GM18907 (cell line): ENCODE results near the gene MRPL40.
"Not testable (repeated sequence)": the region's sequence is repeated elsewhere in the genome, so short reads cannot be mapped to it uniquely, and the experiment has no call there.

Source experiments
- ATAC-seq: cut with Tn5 transposase; IDR thresholded peaks from one replicate; pipeline ENCODE4 v1.9.1; 2021; ENCODE audit warnings: mild to moderate bottlenecking, moderate library complexity; ENCODE audit not compliant: unreplicated experiment

The MRPL40 gene

DNA sequence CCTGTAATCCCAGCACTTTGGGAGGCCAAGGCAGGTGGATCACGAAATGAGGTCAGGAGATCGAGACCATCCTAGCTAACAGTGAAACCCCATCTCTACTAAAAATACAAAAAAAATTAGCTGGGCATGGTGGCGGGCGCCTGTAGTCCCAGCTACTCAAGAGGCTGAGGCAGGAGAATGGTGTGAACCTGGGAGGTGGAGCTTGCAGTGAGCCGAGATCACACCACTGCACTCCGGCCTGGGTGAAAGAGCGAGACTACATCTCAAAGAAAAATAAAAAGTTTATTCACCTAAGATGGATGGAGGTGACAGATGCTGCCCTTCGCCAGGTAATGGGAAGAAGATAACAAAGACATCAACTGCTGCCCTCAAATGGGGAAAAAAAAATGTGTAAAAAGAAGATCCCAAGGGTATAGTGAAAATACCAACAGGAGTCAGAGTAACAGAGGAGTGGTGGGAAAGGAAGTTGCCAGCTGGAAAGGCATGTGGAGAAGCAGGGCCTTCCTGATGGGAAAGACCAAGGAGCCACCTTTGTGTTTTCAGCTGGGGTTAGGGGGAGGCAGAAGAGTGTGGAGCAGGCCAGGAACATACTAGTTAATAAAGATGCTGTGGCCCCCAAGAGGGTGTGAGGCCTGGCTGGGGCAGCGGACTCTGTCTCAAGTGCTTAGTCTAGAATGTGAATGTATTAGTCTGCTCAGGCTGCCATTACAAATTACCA is 4.3 kb downstream of the MRPL40 start:
- not testable (repeated sequence) for ATAC-seq

- no peak for ATAC-seq
Measured at GRCh38 chr22:19438298-19438697, 6.0 kb downstream of the MRPL40 start.

DNA sequence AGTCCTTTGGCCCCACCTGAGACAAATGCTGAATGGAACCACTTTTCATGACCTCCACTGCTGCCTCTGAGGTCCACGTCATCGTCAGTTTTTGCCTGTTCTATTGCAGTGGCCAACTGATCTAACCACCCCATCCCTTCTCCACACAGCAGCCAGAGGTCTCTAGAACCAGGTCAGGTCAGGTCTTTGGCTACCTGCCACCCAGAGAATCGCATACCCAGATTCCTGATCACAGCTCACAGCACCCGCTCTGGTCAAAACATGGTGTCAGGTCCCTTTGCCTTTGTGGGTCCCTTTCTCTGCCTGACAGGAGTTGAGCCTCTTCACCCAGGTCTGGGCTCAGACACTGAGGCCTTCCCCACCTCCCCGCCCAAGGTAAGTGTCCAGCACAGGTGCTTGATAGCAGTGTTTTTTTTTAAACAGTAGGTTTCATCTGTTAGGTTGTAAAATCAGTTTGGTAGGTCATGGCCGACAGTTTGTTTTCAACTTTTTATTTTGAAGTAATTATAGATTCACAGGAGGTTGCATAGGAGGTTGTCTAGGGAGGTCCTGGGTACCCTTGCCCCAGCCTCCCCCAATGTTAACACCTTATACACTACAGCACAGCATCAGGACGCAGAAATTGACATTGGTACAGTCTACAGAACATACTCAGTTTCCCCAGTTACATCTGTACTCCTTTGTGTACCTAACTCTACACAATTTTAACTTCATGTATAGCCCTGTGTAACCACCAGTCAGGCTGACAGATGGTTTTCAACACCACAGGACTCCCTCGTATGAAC is 8.3 kb downstream of the MRPL40 start:
- ATAC-seq, result no peak

- no peak for ATAC-seq
Measured at GRCh38 chr22:19442166-19442565, 9.8 kb downstream of the MRPL40 start.

DNA sequence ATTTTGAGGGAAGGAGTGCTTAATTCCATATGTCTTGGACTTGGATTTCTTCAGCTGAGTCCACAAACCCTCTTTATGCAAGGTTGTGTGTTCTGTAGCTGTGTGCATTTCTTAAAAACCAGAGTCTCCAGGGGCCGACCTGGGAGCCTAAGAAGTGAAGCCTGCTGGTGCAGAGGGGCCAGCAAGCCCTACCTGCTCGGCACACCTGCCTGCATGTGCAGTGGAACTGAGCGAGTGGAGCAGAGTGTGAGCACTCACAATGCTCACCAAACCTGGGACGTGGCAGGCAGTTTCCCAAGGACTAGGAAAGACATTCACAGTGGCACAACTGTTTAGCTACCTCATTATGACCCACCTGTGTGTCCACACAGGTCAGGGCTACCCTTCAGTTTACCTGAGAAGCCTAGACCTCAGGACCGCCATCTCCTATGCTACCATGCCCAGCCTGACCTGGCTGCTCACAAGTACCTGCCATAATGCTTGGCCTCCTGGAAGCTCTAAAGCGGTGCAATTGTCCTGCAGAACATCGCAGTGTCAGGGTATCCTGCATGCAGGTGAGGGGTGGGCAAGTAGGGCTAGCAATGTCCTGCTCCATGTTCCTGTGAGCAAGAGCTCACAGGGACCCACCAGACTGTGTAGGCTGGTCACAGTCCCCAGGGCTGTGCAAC is 11.3 kb downstream of the MRPL40 start:
- no peak for ATAC-seq

GRCh38 chr22:19445279-19445982 is 13.1 kb downstream of the MRPL40 start:
- not testable (repeated sequence) for ATAC-seq

GRCh38 chr22:19446603-19447329 is 14.4 kb downstream of the MRPL40 start:
- no peak for ATAC-seq

DNA sequence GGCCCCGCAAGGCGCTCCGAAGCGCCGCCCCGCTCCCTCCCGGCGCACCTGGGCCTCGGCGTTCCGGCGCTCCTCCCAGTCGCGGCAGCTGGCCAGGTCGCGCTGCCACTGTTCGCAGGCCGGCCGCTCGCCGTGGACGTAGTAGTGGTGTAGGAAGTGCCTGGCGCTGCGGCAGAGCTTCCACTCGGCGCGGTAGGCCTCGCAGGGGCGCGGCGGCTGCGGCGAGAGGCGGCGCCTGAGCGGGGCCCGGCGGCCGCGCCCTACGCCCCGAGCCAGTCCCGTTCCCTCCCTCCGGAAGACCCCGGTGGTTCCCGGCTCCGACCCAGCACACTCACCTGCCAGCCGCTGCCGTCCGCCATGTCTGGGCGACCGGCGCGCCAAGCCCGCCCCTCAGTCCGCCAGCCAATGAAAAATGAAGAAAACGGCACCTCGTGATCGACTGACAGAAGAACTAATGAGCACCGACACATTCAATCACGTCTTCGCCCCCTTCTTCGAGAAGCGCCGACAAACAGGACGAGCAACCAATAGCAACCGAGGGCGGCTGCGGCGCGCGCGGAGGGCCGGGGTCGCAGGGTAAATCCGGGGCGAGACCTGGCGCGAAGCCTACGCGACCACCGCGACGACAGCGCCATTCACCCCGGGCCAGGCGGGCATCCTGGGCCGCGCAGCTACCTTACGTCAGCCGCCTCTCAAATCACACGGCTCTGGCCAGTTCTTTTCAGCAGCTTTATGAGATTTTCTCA is 15.2 kb downstream of the MRPL40 start, which contains the start of gene C22orf39:
Gene C22orf39 (minus strand): TSS at position 382 of the 746 bp plus-strand sequence. CDS start 23 bp downstream, at position 359.
- peak; percentile 80 for ATAC-seq

GRCh38 chr22:19448076-19448607 is 15.8 kb downstream of the MRPL40 start:
- peak; percentile 39 for ATAC-seq

- ATAC-seq, result no peak
Measured at GRCh38 chr22:19448739-19449421, 16.5 kb downstream of the MRPL40 start.

- ATAC-seq, result no peak
Measured at GRCh38 chr22:19449422-19449767, 17.1 kb downstream of the MRPL40 start.

DNA sequence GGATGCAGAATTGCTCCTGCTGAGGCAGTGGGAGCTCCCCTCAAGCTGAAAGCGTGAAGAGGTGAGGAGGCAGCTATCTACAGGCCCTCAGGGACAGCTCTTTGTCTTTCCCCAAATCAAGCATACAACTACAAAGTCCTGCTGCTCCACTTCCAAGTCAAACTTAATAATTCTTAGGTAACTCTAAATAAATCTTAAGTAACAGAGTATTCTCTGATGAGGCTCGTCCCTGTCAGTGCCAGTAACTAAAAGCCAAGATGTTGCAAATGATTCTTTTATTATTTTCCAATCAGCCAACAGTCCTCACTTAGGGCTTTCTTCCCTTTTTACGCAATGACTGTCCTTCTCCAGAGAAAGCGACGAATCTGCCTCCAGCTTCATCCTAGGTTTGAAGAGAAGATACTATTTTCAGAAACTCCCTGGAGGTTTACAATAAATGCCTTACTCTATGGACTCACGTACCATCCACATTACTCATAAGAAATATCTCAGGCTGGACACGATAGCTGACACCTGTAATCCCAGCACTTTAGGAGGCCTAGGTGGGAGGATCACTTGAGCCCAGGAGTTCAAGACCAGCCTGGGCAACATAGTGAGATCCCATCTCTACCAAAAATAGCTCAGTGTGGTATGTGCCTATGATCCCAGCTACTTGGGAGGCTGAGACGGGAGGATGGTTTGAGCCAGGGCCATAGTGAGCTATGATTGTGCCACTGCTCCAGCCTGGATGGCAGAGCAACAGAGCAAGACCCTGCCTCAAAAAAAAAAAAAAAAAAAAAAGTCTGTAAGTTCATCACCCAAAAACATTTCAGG is 18.2 kb downstream of the MRPL40 start:
- ATAC-seq, result no peak

GRCh38 chr22:19451570-19451969 is 19.2 kb downstream of the MRPL40 start:
- ATAC-seq, result no peak

DNA sequence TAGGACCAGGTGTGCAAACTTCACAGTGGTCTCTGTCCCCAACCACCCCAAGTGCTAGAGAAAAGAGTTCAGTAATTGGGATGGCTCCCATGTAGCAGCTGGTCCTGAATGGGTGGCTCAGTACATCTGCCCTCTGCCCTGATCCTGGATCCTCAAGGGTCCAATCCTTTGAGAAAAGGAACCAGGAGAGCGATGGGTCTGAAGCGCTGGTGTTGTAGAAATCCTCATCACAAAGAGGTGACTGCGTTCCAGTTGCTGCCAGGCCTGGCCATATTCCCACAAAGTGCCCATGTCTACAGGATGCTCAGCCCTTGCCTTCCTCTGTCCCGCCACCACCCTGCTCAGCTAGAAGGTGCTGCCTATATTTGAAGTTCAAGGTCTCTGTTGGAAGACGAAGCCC is 21.4 kb downstream of the MRPL40 start:
- ATAC-seq, result no peak

DNA sequence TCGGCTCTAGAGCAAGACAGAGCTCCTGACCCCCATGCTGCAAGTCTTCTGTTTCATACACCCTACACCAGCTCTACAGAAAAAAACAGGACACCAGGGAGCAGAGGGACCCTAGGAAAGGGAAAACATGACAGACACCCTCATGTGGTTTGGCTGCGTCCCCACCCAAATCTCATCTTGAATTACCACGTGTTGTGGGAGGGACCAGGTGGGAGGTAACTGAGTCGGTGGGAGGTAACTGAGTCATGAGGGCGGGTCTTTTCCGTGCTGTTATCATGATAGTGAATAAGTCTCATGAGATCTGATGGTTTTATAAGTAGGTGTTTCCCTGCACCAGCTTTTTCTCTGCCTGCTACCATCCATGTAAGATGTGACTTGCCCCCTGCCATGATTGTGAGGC is 21.8 kb downstream of the MRPL40 start:
- ATAC-seq, result no peak

- ATAC-seq, result no peak
Measured at GRCh38 chr22:19455033-19455432, 22.7 kb downstream of the MRPL40 start.

- no peak for ATAC-seq
Measured at GRCh38 chr22:19455585-19456370, 23.4 kb downstream of the MRPL40 start.
